ENCODE measurements around the gene ACSL3.

ACSL3 gene

DNA sequence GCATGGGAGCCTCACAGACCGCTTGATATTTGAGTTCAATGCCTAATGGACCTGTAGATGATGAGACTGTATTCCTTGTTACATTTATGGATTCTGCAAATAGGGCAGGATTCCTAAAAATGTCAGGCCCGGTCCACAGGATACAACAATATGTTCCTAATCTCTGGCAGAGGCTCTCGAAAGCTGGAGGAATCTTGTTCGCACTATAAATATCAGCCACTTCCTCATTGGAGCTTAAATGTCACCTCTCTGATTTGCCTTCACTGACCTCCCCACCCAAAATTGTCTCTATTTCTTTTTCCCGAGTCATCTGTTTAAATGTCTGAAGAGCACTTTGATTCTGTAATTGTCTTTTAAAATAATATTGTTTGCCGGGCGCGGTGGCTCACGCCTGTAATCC lies 12.0 kb upstream of the ACSL3 start:
- DNase-seq (ENCODE audit: low read depth): no peak
- TF ChIP-seq CTCF (IDR thresholded peaks at IDR 0.05; ENCODE audit: control insufficient read depth, insufficient read depth, low read depth, low read length, missing control alignments): no peak
- no peak overlapping the region for H3K4me3 ChIP-seq (ENCODE audit: control insufficient read depth, low read depth, low read length)

GRCh38 chr2:222851956-222852617 lies 8.7 kb upstream of the ACSL3 start:
- no peak overlapping the region for H3K4me3 ChIP-seq (ENCODE audit: control insufficient read depth, low read depth, low read length)
- no peak for DNase-seq (ENCODE audit: low read depth)
- no peak for TF ChIP-seq CTCF (IDR thresholded peaks at IDR 0.05; ENCODE audit: control insufficient read depth, insufficient read depth, low read depth, low read length, missing control alignments)

DNA sequence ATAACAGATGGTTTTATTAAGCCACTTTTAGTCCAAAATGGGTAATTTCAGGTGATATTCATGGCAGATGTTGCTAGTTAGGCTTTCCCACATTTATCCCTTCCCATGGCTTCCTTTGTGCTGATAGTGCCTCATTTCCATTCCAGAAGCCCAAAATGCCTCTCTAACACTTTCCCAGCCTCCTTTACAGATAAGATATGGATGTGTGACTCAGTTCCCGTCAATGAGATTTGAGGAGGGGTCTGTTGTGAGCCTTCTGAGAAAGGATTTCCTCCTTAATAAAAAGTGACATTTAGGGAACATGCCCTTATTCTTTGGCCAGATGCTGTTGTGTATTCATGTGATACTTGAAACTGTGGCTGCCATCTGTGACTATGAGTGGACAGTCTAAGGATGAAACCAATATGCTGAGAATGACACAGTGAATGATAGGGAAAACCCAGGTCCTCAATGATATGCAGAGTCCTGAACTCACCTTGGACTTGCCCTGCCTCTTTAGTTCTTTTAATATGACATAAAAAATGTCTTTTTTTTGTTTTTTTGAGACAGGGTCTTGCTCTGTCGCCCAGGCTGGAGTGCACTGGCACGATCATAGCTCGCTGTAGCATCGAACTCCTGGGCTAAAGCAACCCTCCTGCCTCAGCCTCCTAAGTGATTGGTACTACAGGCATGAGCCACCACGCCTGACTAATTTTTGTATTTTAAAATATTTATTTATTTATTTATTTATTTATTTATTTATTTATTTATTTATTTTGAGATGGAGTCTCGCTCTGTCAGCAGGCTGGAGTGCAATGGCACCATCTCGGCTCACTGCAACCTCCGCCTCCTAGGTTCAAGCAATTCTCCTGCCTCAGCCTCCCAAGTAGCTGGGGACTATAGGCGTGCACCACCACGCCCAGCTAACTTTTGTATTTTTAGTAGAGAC lies 5.8 kb upstream of the ACSL3 start:
- TF ChIP-seq CTCF (IDR thresholded peaks at IDR 0.05; ENCODE audit: control insufficient read depth, insufficient read depth, low read depth, low read length, missing control alignments): no peak
- no peak for DNase-seq (ENCODE audit: low read depth)
- H3K4me3 ChIP-seq (ENCODE audit: control insufficient read depth, low read depth, low read length): no peak overlapping the region

- DNase-seq (ENCODE audit: low read depth): no peak
- H3K4me3 ChIP-seq (ENCODE audit: control insufficient read depth, low read depth, low read length): peak overlapping the region; percentile 90
- TF ChIP-seq CTCF (IDR thresholded peaks at IDR 0.05; ENCODE audit: control insufficient read depth, insufficient read depth, low read depth, low read length, missing control alignments): no peak
Observed at GRCh38 chr2:222859786-222860612, 837 bp upstream of the ACSL3 start.

DNA sequence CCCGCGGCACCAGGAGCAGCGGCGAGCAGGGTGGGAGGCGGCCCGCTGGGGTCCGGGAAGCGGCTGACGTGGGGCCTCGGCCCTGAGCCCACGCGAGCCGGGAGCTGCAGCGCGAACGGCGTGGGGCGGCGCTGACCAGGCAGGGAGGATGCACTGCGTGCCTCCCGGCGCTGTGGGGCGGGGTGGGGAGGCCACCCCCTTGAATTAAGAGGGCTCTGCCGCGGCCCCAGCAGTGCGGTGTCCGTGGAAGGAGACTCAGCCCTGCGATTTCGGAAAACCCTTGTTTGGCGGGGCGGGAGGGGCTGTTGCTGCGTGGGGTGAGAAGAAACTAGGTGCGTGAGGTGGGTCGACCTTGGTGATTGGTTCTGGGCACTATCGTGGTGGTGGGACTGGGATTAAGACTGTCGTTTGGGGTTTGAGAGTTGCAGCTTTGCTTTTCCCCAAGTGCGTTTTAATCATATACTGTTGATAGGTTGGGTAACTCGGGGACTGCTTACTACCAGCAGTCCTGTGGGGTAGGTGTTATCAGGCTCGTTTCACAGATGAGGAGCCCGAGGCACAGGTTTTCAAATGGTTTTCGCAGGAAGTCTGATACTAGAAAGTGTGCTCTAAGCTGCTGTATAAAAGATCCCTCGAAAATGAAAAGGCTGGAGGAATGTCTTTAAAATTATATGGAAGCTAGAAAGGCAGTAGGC lies 722 bp downstream of the ACSL3 start:
- H3K4me3 ChIP-seq (ENCODE audit: control insufficient read depth, low read depth, low read length): peak overlapping the region; percentile 90
- no peak for TF ChIP-seq CTCF (IDR thresholded peaks at IDR 0.05; ENCODE audit: control insufficient read depth, insufficient read depth, low read depth, low read length, missing control alignments)
- DNase-seq (ENCODE audit: low read depth): no peak
